Adrenal gland (tissue), 5 donors: ENCODE data around the gene CWF19L2.

Source experiments
- POLR2A ChIP-seq, 2 donors: fragments of 450-650 bp; IDR thresholded peaks; one replicate each; pipeline ENCODE4 v1.6.1; 2017; ENCODE audit warnings: antibody characterized with exemption in 2 of 2, mild to moderate bottlenecking in 2 of 2, moderate library complexity in 1 of 2
- TF ChIP-seq, protein P1 (sequence below), 6 experiments: fragments of 450-650 bp in 4 of 6; fragments of 200-600 bp in 2 of 6; sonication (generic) in 1 of 6; IDR thresholded peaks; 1 replicate in 5 of 6; 2 replicates in 1 of 6; pipeline versions ENCODE4 v1.5.1 to v1.8.0; 2016 to 2021; ENCODE audit warnings: antibody characterized with exemption in 6 of 6, mild to moderate bottlenecking in 2 of 6, moderate library complexity in 1 of 6
- donor health status: DM: no; HTN: no; CAD: no.

DNA sequence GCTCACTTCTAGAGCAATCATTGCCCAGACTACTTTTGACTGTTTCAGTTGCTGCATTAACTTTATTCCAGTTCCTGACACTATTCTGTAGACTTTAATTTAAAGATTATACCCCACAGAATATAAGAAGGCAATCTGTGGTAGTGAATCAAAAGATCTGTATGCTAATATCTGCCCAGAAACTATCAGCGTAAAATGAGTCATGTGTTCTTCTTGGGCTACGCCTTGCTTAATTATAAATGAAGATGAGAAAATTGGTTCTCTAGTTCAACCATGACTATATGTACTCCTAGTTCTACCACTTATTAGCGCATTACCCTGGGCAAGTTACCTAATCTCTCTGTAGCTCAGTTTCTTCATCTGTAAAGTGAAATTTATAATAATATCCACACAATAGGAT lies 128.5 kb downstream of the CWF19L2 start:
- TF ChIP-seq, protein P1, sequence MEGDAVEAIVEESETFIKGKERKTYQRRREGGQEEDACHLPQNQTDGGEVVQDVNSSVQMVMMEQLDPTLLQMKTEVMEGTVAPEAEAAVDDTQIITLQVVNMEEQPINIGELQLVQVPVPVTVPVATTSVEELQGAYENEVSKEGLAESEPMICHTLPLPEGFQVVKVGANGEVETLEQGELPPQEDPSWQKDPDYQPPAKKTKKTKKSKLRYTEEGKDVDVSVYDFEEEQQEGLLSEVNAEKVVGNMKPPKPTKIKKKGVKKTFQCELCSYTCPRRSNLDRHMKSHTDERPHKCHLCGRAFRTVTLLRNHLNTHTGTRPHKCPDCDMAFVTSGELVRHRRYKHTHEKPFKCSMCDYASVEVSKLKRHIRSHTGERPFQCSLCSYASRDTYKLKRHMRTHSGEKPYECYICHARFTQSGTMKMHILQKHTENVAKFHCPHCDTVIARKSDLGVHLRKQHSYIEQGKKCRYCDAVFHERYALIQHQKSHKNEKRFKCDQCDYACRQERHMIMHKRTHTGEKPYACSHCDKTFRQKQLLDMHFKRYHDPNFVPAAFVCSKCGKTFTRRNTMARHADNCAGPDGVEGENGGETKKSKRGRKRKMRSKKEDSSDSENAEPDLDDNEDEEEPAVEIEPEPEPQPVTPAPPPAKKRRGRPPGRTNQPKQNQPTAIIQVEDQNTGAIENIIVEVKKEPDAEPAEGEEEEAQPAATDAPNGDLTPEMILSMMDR (IDR thresholded peaks at IDR 0.05) = no peak
- no peak for TF ChIP-seq POLR2A (IDR thresholded peaks at IDR 0.05)
